Inflammatory macrophage treated with lipopolysaccharide for 4 hours (primary cell): Measurements from ENCODE around the gene JAML.

Experiments used
- DNase-seq: peaks from one replicate; pipeline ENCODE4 v3.0.0-alpha.2; 2020

JAML gene

GRCh38 chr11:118224511-118225188 lies at the start of gene JAML:
TSS of gene JAML (minus strand) at chr11:118225011. CDS start at chr11:118214866, 10,145 bp downstream.
- peak; percentile 72 for DNase-seq

- DNase-seq: no peak
Measured at GRCh38 chr11:118274186-118274585, 49.4 kb upstream of the JAML start.

GRCh38 chr11:118272001-118272400 lies 47.2 kb upstream of the JAML start:
- no peak for DNase-seq

GRCh38 chr11:118267486-118267885 lies 42.7 kb upstream of the JAML start:
- DNase-seq: no peak

GRCh38 chr11:118265954-118266353 lies 41.1 kb upstream of the JAML start:
- no peak for DNase-seq

GRCh38 chr11:118264569-118265465 lies 40.0 kb upstream of the JAML start:
- no peak for DNase-seq

GRCh38 chr11:118263695-118264568 lies 39.1 kb upstream of the JAML start, which contains the start of gene MPZL2:
TSS of gene MPZL2 (minus strand) at chr11:118264297. CDS start at chr11:118264153, 144 bp downstream.
- DNase-seq: no peak

- no peak for DNase-seq
Measured at GRCh38 chr11:118263112-118263511, 38.3 kb upstream of the JAML start.

GRCh38 chr11:118260353-118260752 lies 35.5 kb upstream of the JAML start:
- no peak for DNase-seq

- DNase-seq: no peak
Measured at GRCh38 chr11:118259138-118259537, 34.3 kb upstream of the JAML start.

GRCh38 chr11:118258410-118258809 lies 33.6 kb upstream of the JAML start:
- DNase-seq: peak; percentile 23

GRCh38 chr11:118252688-118253087 lies 27.9 kb upstream of the JAML start:
- DNase-seq: peak; percentile 69

GRCh38 chr11:118251858-118252652 lies 27.2 kb upstream of the JAML start, which contains the start of gene MPZL3:
TSS of gene MPZL3 (minus strand) at chr11:118252365. CDS start at chr11:118252294, 71 bp downstream.
- DNase-seq: peak; percentile 64

- DNase-seq: no peak
Measured at GRCh38 chr11:118247041-118247440, 22.2 kb upstream of the JAML start.

GRCh38 chr11:118245936-118246562 lies 21.2 kb upstream of the JAML start:
- DNase-seq: no peak

- DNase-seq: no peak
Measured at GRCh38 chr11:118243993-118244762, 19.4 kb upstream of the JAML start.

GRCh38 chr11:118243161-118243560 lies 18.4 kb upstream of the JAML start:
- no peak for DNase-seq

- DNase-seq: no peak
Measured at GRCh38 chr11:118241764-118242098, 16.9 kb upstream of the JAML start.

GRCh38 chr11:118240999-118241763 lies 16.4 kb upstream of the JAML start:
- DNase-seq: peak; percentile 79
